Astrocyte (in vitro differentiated cells and primary cell): ENCODE results near the gene ITGA1.

Source experiments
- CTCF ChIP-seq: IDR thresholded peaks from 2 replicates; pipeline ENCODE4 v1.5.1; 2011; ENCODE audit warnings: low read depth, mild to moderate bottlenecking, inconsistent platforms, low read length, moderate library complexity; ENCODE audit not compliant: insufficient read depth
- EZH2 ChIP-seq: IDR thresholded peaks from 2 replicates; pipeline ENCODE4 v1.6.1; 2012; ENCODE audit warnings: mild to moderate bottlenecking, low read length, inconsistent platforms; ENCODE audit not compliant: insufficient read depth

GRCh38 chr5:52885614-52886013, 97.9 kb downstream of the ITGA1 start:
- TF ChIP-seq CTCF (no peak), EZH2 (no peak)
